ENCODE data around the gene TBC1D20.

The TBC1D20 gene

GRCh38 chr20:435558-435957, 26.8 kb downstream of the TBC1D20 start:
- no peak overlapping the region for H3K4me3 ChIP-seq (ENCODE audit: low read length)
- DNase-seq (ENCODE audit: low read depth): no peak
- TF ChIP-seq CTCF (conservative IDR thresholded peaks at IDR 0.05; ENCODE audit: low read length): no peak

GRCh38 chr20:434661-435419, 27.5 kb downstream of the TBC1D20 start:
- no peak for DNase-seq (ENCODE audit: low read depth)
- no peak for TF ChIP-seq CTCF (conservative IDR thresholded peaks at IDR 0.05; ENCODE audit: low read length)
- H3K4me3 ChIP-seq (ENCODE audit: low read length): no peak overlapping the region

- TF ChIP-seq CTCF (conservative IDR thresholded peaks at IDR 0.05; ENCODE audit: low read length): no peak
- DNase-seq (ENCODE audit: low read depth): no peak
- H3K4me3 ChIP-seq (ENCODE audit: low read length): no peak overlapping the region
Observed at GRCh38 chr20:434221-434620, 28.1 kb downstream of the TBC1D20 start.

- no peak for TF ChIP-seq CTCF (conservative IDR thresholded peaks at IDR 0.05; ENCODE audit: low read length)
- no peak for DNase-seq (ENCODE audit: low read depth)
- H3K4me3 ChIP-seq (ENCODE audit: low read length): no peak overlapping the region
Observed at GRCh38 chr20:433300-433975, 28.9 kb downstream of the TBC1D20 start.

- H3K4me3 ChIP-seq (ENCODE audit: low read length): no peak overlapping the region
- DNase-seq (ENCODE audit: low read depth): no peak
- no peak for TF ChIP-seq CTCF (conservative IDR thresholded peaks at IDR 0.05; ENCODE audit: low read length)
Observed at GRCh38 chr20:432677-433299, 29.5 kb downstream of the TBC1D20 start.

- TF ChIP-seq CTCF (conservative IDR thresholded peaks at IDR 0.05; ENCODE audit: low read length): no peak
- H3K4me3 ChIP-seq (ENCODE audit: low read length): no peak overlapping the region
- no peak for DNase-seq (ENCODE audit: low read depth)
Observed at GRCh38 chr20:432208-432607, 30.1 kb downstream of the TBC1D20 start.
